Muscle of leg (tissue), 11 donors: Measurements from ENCODE around the gene TOMM70. TPM values are rescaled to one million over a fixed set of nuclear protein-coding genes. Genes with fewer than 3 reads are reported as not detected.

Source experiments
- DNase-seq: peaks from one replicate; pipeline ENCODE4 v3.0.0; 2013
- H3K27ac ChIP-seq: one replicate; pipeline ENCODE4 v1.5.1; 2013; ENCODE audit warnings: mild to moderate bottlenecking, low read length, control low read depth
- H3K27me3 ChIP-seq: one replicate; pipeline ENCODE4 v1.6.1; 2013; ENCODE audit warnings: low read length; ENCODE audit not compliant: control insufficient read depth, insufficient read depth
- H3K36me3 ChIP-seq: one replicate; pipeline ENCODE4 v1.6.1; 2013; ENCODE audit warnings: low read length; ENCODE audit not compliant: control insufficient read depth, insufficient read depth
- H3K4me1 ChIP-seq: one replicate; pipeline ENCODE4 v1.6.1; 2013; ENCODE audit warnings: low read length; ENCODE audit not compliant: control insufficient read depth, insufficient read depth
- H3K4me3 ChIP-seq: one replicate; pipeline ENCODE4 v1.5.1; 2013; ENCODE audit warnings: low read length, control low read depth
- H3K9me3 ChIP-seq: replicated peaks from 2 replicates; pipeline ENCODE4 v1.6.1; 2013; ENCODE audit warnings: low read depth, low read length; ENCODE audit not compliant: control insufficient read depth
- WGBS: methylation state at CpG from one replicate; pipeline ENCODE4 v1.1.5; 2013; ENCODE audit warnings: missing lambda C conversion rate; ENCODE audit not compliant: insufficient coverage; 5-methylcytosine and 5-hydroxymethylcytosine counted together
- polyA plus RNA-seq, 8 donors: library from polyadenylated mRNA; unstranded; fragments of 120-200 nt; gene quantifications; one replicate each; pipeline versions ENCODE4 v1.2.1 to v1.2.3, GENCODE V29; 2013; ENCODE audit warnings: inconsistent platforms in 1 of 8, low replicate concordance in 1 of 8; ENCODE audit not compliant: insufficient read length in 8 of 8, insufficient read depth in 1 of 8
- total RNA-seq: library from RNA; stranded (reverse); fragments of 120-200 nt; gene quantifications from one replicate; pipeline ENCODE4 v1.2.4, GENCODE V29; 2013

Gene TOMM70
- total and polyA plus RNA-seq, 9 donors, result 44.9 to 62.6 (median 50.5) TPM

GRCh38 chr3:100413613-100414012 is 12.7 kb upstream of the TOMM70 start:
- WGBS, result no CpG with 5 or more reads among the region's 2 CpGs
- peaks cover 10% of the 10 kb centered on the region for H3K36me3 ChIP-seq
- H3K27me3 ChIP-seq, result no peaks in the 10 kb centered on the region
- H3K27ac ChIP-seq, result no peak overlapping the region
- H3K9me3 ChIP-seq, result peaks cover 13% of the 10 kb centered on the region
- H3K4me3 ChIP-seq, result no peak overlapping the region
- no peak for DNase-seq
- H3K4me1 ChIP-seq, result no peaks in the 10 kb centered on the region

DNA sequence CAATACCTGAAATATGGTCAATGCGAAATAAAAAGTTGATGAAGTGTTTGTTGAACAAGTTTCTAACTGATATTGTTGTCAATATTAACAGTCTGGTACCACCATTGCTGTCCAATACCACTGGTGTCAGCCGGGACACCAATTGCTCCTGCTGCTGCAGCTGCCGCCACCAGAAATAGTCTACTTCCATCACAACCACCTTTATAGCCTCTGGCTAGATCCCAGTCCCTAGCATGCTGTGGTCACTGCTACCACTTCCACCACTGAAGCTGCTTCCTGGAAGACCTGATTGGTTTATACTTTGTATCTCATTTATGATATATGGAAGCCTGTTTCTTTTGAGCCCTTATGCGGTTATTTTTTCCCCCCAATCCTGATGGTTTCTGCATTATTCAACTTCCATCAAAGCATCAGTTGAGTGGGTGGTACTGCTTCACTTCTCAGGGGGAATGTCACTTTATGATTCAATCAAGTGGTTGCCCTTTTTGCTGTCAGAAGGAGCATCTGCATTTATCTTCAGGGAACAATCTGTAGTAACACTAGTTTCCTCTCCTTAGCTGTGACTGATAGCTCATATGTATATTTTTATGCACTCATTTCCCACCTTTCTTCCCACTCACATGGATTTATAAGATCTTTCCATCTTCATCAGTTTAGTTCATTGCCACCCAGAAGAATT is 12.2 kb upstream of the TOMM70 start:
- H3K36me3 ChIP-seq, result peaks cover 10% of the 10 kb centered on the region
- H3K4me1 ChIP-seq, result no peaks in the 10 kb centered on the region
- no peak overlapping the region for H3K27ac ChIP-seq
- H3K4me3 ChIP-seq, result no peak overlapping the region
- peaks cover 18% of the 10 kb centered on the region for H3K9me3 ChIP-seq
- no peaks in the 10 kb centered on the region for H3K27me3 ChIP-seq
- 100% methylated on average over 2 of the region's 4 CpGs for WGBS
- peak; percentile 61 for DNase-seq

DNA sequence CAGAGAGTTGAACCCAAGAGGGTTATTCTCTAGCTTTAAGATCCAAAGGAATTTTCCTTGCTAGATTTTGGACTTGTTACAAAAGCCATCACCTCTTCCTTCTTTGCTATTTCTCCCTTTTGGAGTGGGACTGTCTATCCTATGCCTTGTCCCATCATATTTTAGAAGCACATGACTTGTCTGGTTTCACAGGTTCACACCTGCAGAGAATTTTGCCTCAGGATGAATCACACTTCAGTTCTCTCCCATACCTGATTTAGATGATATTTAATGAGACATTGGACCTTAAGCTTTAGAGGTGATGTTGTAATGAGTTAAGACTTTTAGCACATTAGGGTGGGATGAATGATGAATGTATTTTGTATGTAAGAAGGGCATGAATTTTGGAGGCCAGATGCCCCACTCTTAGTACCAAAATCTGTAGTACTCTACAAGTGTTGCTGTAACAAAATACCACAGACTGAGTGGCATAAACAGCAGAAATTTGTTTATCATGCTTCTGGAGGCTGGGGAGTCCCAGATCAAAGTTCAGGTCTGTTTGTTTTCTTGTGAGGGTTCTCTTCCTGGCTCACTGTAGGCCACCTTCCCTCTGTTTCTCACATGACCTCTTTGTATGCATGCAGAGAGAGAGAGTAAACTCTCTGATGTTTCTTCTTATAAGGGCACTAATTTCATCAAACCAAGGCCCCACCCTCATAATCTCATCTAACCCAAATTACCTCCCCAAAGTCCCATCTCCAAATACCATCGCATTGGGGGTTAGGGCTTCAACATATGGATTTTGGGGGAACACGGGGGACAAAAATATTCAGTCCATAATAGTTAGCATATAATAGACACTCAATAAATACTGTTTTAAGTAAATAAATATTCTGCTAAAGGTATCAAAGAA is 10.4 kb upstream of the TOMM70 start:
- DNase-seq, result no peak
- Histone ChIP-seq H3K27ac (no peak overlapping the region), H3K4me3 (no peak overlapping the region), H3K4me1 (no peaks in the 10 kb centered on the region), H3K27me3 (no peaks in the 10 kb centered on the region), H3K36me3 (peaks cover 10% of the 10 kb centered on the region), H3K9me3 (peaks cover 28% of the 10 kb centered on the region)
- no CpG with 5 or more reads among the region's 2 CpGs for WGBS

GRCh38 chr3:100407977-100408532 is 7.2 kb upstream of the TOMM70 start:
- H3K9me3 ChIP-seq, result peaks cover 28% of the 10 kb centered on the region
- 86% methylated on average over 3 of the region's 4 CpGs for WGBS
- DNase-seq, result no peak
- H3K27ac ChIP-seq, result no peak overlapping the region
- H3K27me3 ChIP-seq, result no peaks in the 10 kb centered on the region
- H3K36me3 ChIP-seq, result peaks cover 9% of the 10 kb centered on the region
- no peak overlapping the region for H3K4me3 ChIP-seq
- peaks cover 4% of the 10 kb centered on the region for H3K4me1 ChIP-seq

- WGBS, result no CpG with 5 or more reads among the region's 2 CpGs
These were observed 6.3 kb upstream of the TOMM70 start for GRCh38 chr3:100407164-100407563.

DNA sequence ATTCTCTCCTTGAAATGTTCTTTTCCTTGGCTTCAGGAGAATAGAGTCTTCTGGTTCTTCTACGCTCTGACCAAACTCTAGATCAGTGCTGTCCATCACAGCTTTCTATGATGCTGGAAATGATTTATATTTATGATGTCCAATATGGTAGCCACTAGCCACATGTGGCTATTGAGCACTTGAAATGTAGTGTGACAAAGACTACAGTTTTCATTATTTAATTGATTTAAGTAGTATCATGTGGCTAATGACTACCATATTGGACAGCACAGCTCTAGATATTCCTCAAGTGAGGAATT is 3.3 kb upstream of the TOMM70 start:
- DNase-seq, result no peak
- WGBS, result no CpG with 5 or more reads among the region's 1 CpG
- no peak overlapping the region for H3K4me3 ChIP-seq

More at GRCh38 chr3:100407164-100407563, 6.3 kb upstream of the TOMM70 start:
- Histone ChIP-seq H3K4me1 (peaks cover 5% of the 10 kb centered on the region), H3K36me3 (peaks cover 7% of the 10 kb centered on the region), H3K4me3 (no peak overlapping the region), H3K9me3 (peaks cover 28% of the 10 kb centered on the region), H3K27me3 (no peaks in the 10 kb centered on the region), H3K27ac (no peak overlapping the region)
- no peak for DNase-seq

GRCh38 chr3:100403362-100404249 is 2.7 kb upstream of the TOMM70 start:
- peak; percentile 17 for DNase-seq
- H3K27ac ChIP-seq, result no peak overlapping the region
- peaks cover 9% of the 10 kb centered on the region for H3K4me1 ChIP-seq
- 28% methylated on average over 2 of the region's 5 CpGs for WGBS
- H3K9me3 ChIP-seq, result peaks cover 15% of the 10 kb centered on the region
- H3K4me3 ChIP-seq, result no peak overlapping the region
- H3K36me3 ChIP-seq, result no peaks in the 10 kb centered on the region
- H3K27me3 ChIP-seq, result no peaks in the 10 kb centered on the region

More for the DNA sequence above, 3.3 kb upstream of the TOMM70 start:
- Histone ChIP-seq H3K4me1 (peaks cover 9% of the 10 kb centered on the region), H3K36me3 (no peaks in the 10 kb centered on the region), H3K27ac (no peak overlapping the region), H3K9me3 (peaks cover 15% of the 10 kb centered on the region), H3K27me3 (no peaks in the 10 kb centered on the region)

GRCh38 chr3:100402891-100403290 is 2.0 kb upstream of the TOMM70 start:
- no CpG with 5 or more reads among the region's 2 CpGs for WGBS
- Histone ChIP-seq H3K4me3 (peak overlapping the region; percentile 87), H3K27me3 (no peaks in the 10 kb centered on the region), H3K27ac (peak overlapping the region; percentile 99), H3K36me3 (no peaks in the 10 kb centered on the region), H3K9me3 (peaks cover 8% of the 10 kb centered on the region), H3K4me1 (peaks cover 9% of the 10 kb centered on the region)
- DNase-seq, result peak; percentile 49

GRCh38 chr3:100402256-100402655 is 1.4 kb upstream of the TOMM70 start:
- Histone ChIP-seq H3K36me3 (no peaks in the 10 kb centered on the region), H3K4me3 (peak overlapping the region; percentile 87), H3K9me3 (peaks cover 2% of the 10 kb centered on the region), H3K27me3 (no peaks in the 10 kb centered on the region), H3K4me1 (peaks cover 9% of the 10 kb centered on the region), H3K27ac (peak overlapping the region; percentile 99)
- no CpG with 5 or more reads among the region's 2 CpGs for WGBS
- peak; percentile 89 for DNase-seq
